Effector memory CD8-positive, alpha-beta T cell (primary cell): ENCODE results near the gene SCARF2.
"Not testable (repeated sequence)": the region's sequence is repeated elsewhere in the genome, so short reads cannot be mapped to it uniquely, and the experiment has no call there.

ENCODE experiments used
- ATAC-seq: fragments of 150-1000 bp; cut with Tn5 transposase; replicated peaks from 2 replicates; pipeline ENCODE4 v1.10.0; 2021; ENCODE audit warnings: mild to moderate bottlenecking, moderate library complexity
- DNase-seq, 3 experiments: peaks; one replicate each; pipeline ENCODE4 v3.0.0; 2021
- H3K27ac Mint-ChIP-seq, 2 donors: one replicate each; pipeline ENCODE4 v1.8.0; 2022; ENCODE audit warnings: mild to moderate bottlenecking in 2 of 2, mixed read lengths in 2 of 2, moderate library complexity in 2 of 2
- H3K27me3 Mint-ChIP-seq, 2 donors: one replicate each; pipeline ENCODE4 v1.8.0; 2022; ENCODE audit warnings: mixed read lengths in 2 of 2
- H3K36me3 Mint-ChIP-seq: one replicate; pipeline ENCODE4 v1.8.0; 2022; ENCODE audit warnings: mild to moderate bottlenecking, moderate library complexity, mixed read lengths; ENCODE audit not compliant: insufficient read depth
- H3K4me1 Mint-ChIP-seq, 2 donors: one replicate each; pipeline ENCODE4 v1.8.0; 2022; ENCODE audit warnings: low read depth in 2 of 2, mixed read lengths in 2 of 2
- H3K4me3 Mint-ChIP-seq, 2 donors: one replicate each; pipeline ENCODE4 v1.8.0; 2022; ENCODE audit warnings: mild to moderate bottlenecking in 2 of 2, mixed read lengths in 2 of 2, moderate library complexity in 2 of 2
- H3K9me3 Mint-ChIP-seq, 2 donors: one replicate each; pipeline ENCODE4 v1.8.0; 2022; ENCODE audit warnings: mixed read lengths in 2 of 2

Gene SCARF2

GRCh38 chr22:20414059-20414440, 23.6 kb downstream of the SCARF2 start:
- peaks cover 2% of the 10 kb centered on the region for H3K36me3 Mint-ChIP-seq
- DNase-seq (no peak), ATAC-seq (no peak)
- H3K9me3 Mint-ChIP-seq, result no peaks in the 10 kb centered on the region
- no peak overlapping the region for H3K4me3 Mint-ChIP-seq
- peaks cover 0 to 3% of the 10 kb centered on the region in 2 donors for H3K4me1 Mint-ChIP-seq
- H3K27ac Mint-ChIP-seq, result no peak overlapping the region
- H3K27me3 Mint-ChIP-seq, result no peaks in the 10 kb centered on the region

- no peaks in the 10 kb centered on the region for H3K9me3 Mint-ChIP-seq
- peaks cover 0 to 3% of the 10 kb centered on the region in 2 donors for H3K4me1 Mint-ChIP-seq
These were observed 24.2 kb downstream of the SCARF2 start for GRCh38 chr22:20413217-20414058.

GRCh38 chr22:20412474-20413216, 25.0 kb downstream of the SCARF2 start:
- Mint-ChIP-seq H3K4me3 (no peak overlapping the region), H3K27ac (no peak overlapping the region)
- no peak for ATAC-seq

More at GRCh38 chr22:20413217-20414058, 24.2 kb downstream of the SCARF2 start:
- DNase-seq (no peak), ATAC-seq (no peak)
- Mint-ChIP-seq H3K27me3 (no peaks in the 10 kb centered on the region), H3K36me3 (peaks cover 1% of the 10 kb centered on the region), H3K4me3 (no peak overlapping the region), H3K27ac (peak overlapping the region in 1 of 2 donors; percentile 35)

GRCh38 chr22:20409385-20409784, 28.2 kb downstream of the SCARF2 start:
- DNase-seq, H3K27me3 Mint-ChIP-seq, H3K4me3 Mint-ChIP-seq, H3K9me3 Mint-ChIP-seq, H3K36me3 Mint-ChIP-seq, ATAC-seq, H3K27ac Mint-ChIP-seq, H3K4me1 Mint-ChIP-seq: not testable (repeated sequence)

More at GRCh38 chr22:20412474-20413216, 25.0 kb downstream of the SCARF2 start:
- Mint-ChIP-seq H3K4me1 (no peaks in the 10 kb centered on the region), H3K36me3 (no peaks in the 10 kb centered on the region), H3K9me3 (no peaks in the 10 kb centered on the region), H3K27me3 (no peaks in the 10 kb centered on the region)
- DNase-seq, result no peak

- H3K4me1 Mint-ChIP-seq, result peaks cover 3% of the 10 kb centered on the region in 2 donors
- H3K27me3 Mint-ChIP-seq, result no peaks in the 10 kb centered on the region
- H3K27ac Mint-ChIP-seq, result no peak overlapping the region
- no peak for DNase-seq
- no peaks in the 10 kb centered on the region for H3K9me3 Mint-ChIP-seq
- no peaks in the 10 kb centered on the region for H3K36me3 Mint-ChIP-seq
- ATAC-seq, result no peak
- no peak overlapping the region for H3K4me3 Mint-ChIP-seq
These were observed 28.7 kb downstream of the SCARF2 start for GRCh38 chr22:20408891-20409290.

- no peak for ATAC-seq
- no peak for DNase-seq
- no peaks in the 10 kb centered on the region for H3K36me3 Mint-ChIP-seq
- H3K4me1 Mint-ChIP-seq, result peaks cover 13% of the 10 kb centered on the region in 2 donors
- no peaks in the 10 kb centered on the region for H3K9me3 Mint-ChIP-seq
- no peak overlapping the region for H3K27ac Mint-ChIP-seq
- H3K4me3 Mint-ChIP-seq, result no peak overlapping the region
- no peaks in the 10 kb centered on the region for H3K27me3 Mint-ChIP-seq
These were observed 29.8 kb downstream of the SCARF2 start for GRCh38 chr22:20407829-20408228.

- Mint-ChIP-seq H3K4me1 (peaks cover 13 to 15% of the 10 kb centered on the region in 2 donors), H3K27ac (no peak overlapping the region), H3K4me3 (no peak overlapping the region), H3K9me3 (no peaks in the 10 kb centered on the region), H3K36me3 (no peaks in the 10 kb centered on the region), H3K27me3 (no peaks in the 10 kb centered on the region)
- no peak for ATAC-seq
- no peak for DNase-seq
These were observed 30.8 kb downstream of the SCARF2 start for GRCh38 chr22:20406686-20407408.

- Mint-ChIP-seq H3K36me3 (no peaks in the 10 kb centered on the region), H3K27me3 (no peaks in the 10 kb centered on the region), H3K9me3 (no peaks in the 10 kb centered on the region), H3K4me3 (no peak overlapping the region), H3K27ac (no peak overlapping the region), H3K4me1 (peaks cover 13 to 15% of the 10 kb centered on the region in 2 donors)
- DNase-seq (no peak), ATAC-seq (no peak)
These were observed 31.5 kb downstream of the SCARF2 start for GRCh38 chr22:20405931-20406685.

GRCh38 chr22:20405291-20405930, 32.2 kb downstream of the SCARF2 start:
- Mint-ChIP-seq H3K27ac (no peak overlapping the region), H3K9me3 (no peaks in the 10 kb centered on the region)

GRCh38 chr22:20404881-20405280, 32.7 kb downstream of the SCARF2 start:
- DNase-seq (no peak), ATAC-seq (no peak)
- Mint-ChIP-seq H3K27ac (no peak overlapping the region), H3K4me3 (no peak overlapping the region), H3K4me1 (peaks cover 14 to 15% of the 10 kb centered on the region in 2 donors), H3K9me3 (no peaks in the 10 kb centered on the region), H3K36me3 (no peaks in the 10 kb centered on the region), H3K27me3 (no peaks in the 10 kb centered on the region)

More at GRCh38 chr22:20405291-20405930, 32.2 kb downstream of the SCARF2 start:
- no peak for DNase-seq
- H3K36me3 Mint-ChIP-seq, result no peaks in the 10 kb centered on the region
- ATAC-seq, result no peak
- H3K4me3 Mint-ChIP-seq, result no peak overlapping the region
- H3K27me3 Mint-ChIP-seq, result no peaks in the 10 kb centered on the region
- H3K4me1 Mint-ChIP-seq, result peaks cover 13 to 15% of the 10 kb centered on the region in 2 donors

- Mint-ChIP-seq H3K36me3 (no peaks in the 10 kb centered on the region), H3K9me3 (no peaks in the 10 kb centered on the region), H3K4me3 (peak overlapping the region; percentile 45 to 62), H3K27me3 (no peaks in the 10 kb centered on the region), H3K4me1 (peaks cover 16 to 19% of the 10 kb centered on the region in 2 donors), H3K27ac (peak overlapping the region; percentile 53 to 72)
- DNase-seq (no peak), ATAC-seq (no peak)
These were observed 33.9 kb downstream of the SCARF2 start for GRCh38 chr22:20403779-20404140.

GRCh38 chr22:20402960-20403778, 34.5 kb downstream of the SCARF2 start:
- H3K4me3 Mint-ChIP-seq, result peak overlapping the region in 1 of 2 donors; percentile 62
- ATAC-seq, result peak; percentile 73
- H3K9me3 Mint-ChIP-seq, result no peaks in the 10 kb centered on the region
- no peaks in the 10 kb centered on the region for H3K36me3 Mint-ChIP-seq
- H3K27me3 Mint-ChIP-seq, result no peaks in the 10 kb centered on the region
- no peak for DNase-seq
- H3K4me1 Mint-ChIP-seq, result peaks cover 16 to 20% of the 10 kb centered on the region in 2 donors
- H3K27ac Mint-ChIP-seq, result peak overlapping the region; percentile 53 to 72
